Endometrium (tissue), 2 donors: ENCODE results near the gene ZRANB1.

Experiments used
- FAIRE-seq: peaks from 2 replicates; lab custom pipeline; 2012; peaks lifted over from hg19 to GRCh38; lab: Jason Lieb, UNC
- donor health status: control.
- donor health status: control.

The ZRANB1 gene

GRCh38 chr10:125037145-125037877, 95.4 kb downstream of the ZRANB1 start:
- no peak for FAIRE-seq
